Right hindlimb (tissue), 1 donor: ENCODE results near the gene SLC1A3.
A peak's percentile ranks its signal among the peaks of the same experiment; 100 is the strongest.

Experiments used
- DNase-seq: peaks from one replicate; pipeline ENCODE4 v3.0.0-alpha.2; 2018

Gene SLC1A3

DNA sequence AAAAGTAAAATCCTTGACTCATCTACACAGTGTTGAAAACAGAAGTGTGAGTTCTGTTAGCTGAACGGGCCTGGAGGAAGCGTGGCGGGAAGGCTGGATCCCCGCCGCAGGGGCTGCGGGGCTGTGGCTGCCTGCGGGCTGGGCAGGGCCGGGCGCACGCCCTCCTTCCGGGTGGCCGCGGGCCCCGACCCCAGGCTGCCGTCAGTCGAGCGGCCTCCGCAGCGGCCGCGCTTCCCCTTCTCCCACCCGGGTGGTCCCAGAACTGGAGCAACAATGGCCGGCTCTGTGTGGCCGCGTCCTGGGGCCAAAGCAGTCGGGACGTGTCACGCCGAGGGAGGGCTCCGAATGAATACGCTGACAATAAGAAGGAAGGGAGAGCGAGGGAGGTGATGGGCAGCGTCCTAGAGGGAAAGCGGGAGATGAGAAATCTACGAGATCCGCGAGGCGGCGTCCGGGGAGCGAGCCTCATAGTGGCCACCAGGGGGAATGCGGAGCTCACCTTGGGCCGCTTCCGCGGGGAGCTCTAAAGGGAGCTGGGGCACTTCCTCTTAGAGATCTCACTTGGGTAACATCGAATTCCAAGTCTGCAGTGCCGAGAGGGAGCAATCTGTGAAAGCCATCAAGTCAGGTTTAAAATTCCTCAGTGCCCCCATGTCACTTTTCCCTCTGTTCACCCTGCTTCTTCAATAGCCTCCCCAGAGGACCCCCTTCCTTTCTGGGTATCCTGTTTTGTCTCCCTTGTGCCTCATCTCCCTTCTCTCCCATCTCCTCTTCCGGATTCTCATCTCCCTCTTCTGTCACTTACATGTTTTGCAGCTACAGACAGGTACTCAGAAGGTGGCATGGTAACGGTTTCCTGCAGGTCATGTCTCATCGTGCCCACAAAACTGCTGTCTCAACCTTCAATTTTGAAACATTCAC is 83.9 kb downstream of the SLC1A3 start:
- DNase-seq, result peak; percentile 82

DNA sequence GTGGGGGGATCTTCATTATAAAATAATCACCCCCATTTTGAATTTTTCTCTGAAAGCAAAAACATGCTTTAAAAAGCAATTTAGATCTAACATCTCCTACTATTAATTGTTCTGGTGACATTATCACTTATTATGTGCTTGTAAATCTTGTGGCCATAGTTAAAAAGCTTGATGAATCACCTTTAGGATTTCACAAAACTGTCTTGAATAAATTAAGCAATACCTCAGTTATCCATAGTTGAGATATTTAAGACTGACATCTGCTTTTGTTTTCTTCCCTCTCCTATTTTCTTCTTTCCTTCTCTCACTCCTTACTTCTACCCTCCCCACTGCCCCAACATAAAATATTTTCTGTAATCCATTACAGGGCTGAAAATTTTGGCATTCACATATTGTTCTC is 84.8 kb downstream of the SLC1A3 start:
- DNase-seq, result no peak

DNA sequence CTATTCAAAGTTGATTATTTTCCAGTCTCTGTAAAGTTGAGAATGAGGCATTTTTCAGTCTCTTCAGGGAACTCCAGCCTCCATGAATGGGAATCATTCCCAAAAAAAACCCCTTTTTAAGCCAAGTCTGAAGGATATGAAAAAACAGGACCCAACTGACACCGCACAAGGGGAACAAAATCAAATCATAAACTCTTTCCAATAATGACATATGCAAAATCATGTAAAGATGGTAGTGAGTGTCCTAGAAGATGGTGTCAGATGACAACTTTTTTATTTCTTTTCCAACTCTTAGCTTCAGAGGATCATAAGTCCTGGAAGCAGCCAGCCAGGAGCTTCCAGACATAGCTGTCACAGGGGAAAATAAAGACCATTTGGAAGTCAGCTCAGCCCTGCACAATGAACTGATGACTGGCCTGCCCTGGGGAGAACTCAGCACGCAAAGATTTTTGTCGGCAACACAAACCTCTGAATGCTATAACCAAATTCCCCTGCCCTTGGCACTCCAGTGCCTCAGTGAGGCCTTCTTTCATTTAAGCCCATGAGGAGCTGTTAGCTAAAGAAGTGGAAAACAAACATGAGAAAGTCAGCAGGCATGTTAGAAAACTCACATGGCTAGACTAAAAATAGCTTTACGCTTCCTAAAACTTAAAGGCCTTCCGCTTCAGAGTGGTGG is 85.4 kb downstream of the SLC1A3 start:
- DNase-seq, result peak; percentile 85

DNA sequence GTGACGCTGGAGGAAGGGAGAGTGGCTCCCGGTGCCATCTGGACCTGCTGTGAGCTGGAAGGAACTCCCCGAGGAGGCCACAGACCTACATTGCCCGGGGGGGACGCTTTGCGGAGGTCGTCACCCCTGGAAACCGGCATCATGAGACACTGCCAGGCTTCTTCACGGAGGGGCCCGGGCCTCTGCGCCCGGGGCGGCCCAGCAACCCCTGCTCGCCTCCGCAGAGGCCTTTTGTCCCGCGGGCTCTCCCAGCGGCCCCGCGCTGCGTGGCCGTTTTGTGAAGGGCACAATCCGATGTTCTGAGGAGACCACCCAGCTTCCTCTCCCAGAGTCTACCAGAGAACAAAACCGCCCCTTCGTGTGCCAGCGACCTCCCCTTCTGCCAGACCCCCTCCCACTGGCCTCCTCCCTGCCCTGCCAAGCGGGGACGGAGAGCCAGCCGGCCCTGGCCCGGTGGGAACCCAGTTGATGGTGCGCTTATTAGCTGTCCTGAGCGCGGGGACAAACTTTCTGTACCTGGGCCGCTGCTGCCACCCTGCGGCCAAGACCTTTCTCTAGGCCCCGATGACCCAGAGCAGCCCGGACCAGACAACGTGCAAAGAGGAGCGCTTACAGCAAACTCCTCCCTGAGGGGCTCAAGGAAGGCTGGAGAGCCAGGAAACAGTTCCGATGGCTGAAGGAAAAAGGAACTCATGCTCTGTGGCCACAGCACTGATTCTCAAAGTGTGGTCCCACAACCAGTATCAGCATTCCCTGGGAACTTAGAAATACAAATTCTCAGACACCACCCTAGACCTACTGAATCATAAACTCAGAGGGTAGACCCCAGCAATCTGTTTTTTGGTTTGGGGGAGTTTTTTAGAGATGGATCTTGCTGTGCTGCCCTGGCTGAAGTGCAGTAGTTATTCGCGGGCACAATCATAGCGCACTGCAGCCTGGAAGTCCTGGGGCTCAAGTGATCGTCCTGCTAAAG is 86.7 kb downstream of the SLC1A3 start:
- DNase-seq, result peak; percentile 90

DNA sequence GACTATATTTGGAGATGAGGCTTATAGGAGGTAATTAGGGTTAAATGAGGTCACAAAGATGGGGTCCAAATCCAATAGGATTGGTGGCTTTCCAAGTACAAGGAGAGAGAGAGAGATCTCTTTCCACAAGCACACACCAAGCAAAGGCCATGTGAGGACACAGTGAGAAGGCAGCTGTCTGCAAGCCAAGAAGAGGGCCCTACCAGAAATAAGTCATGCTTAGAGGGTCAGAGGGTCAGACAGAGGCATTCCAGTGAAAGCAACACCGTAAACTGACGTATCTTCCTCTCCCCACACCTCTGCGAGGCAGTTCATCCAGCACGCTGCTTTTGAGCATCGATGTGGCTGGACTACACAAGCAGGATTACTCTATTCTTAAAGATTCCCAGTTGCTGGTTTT is 87.9 kb downstream of the SLC1A3 start:
- no peak for DNase-seq

DNA sequence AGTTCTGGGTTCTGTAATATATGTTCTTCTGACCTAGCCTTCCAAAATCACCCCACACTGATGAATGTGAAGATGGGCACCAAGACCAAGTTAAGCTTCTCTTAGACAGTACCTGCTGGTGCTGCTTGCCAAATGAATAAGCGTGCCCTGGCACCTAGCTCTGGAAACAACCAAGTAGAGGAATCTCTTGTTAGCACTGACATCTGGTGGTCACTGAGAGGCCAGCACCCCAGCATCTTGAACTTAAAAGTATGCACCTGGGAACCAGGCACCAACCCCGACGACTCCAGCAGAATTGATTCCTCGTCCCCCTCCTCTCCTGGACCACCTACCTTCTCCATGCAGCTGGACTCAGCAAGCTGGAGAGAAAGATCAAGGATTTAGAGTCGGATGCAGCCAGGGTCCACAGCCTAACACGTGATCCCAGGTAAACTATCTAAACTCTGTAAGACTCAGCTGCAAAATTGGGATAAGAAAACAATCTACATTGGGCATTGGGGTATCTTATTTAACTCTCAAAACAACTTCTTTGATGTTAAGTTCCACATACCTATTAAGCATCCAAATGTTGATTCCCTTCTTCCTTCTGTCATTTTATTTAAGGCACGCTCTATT is 89.8 kb downstream of the SLC1A3 start:
- DNase-seq, result peak; percentile 56

DNA sequence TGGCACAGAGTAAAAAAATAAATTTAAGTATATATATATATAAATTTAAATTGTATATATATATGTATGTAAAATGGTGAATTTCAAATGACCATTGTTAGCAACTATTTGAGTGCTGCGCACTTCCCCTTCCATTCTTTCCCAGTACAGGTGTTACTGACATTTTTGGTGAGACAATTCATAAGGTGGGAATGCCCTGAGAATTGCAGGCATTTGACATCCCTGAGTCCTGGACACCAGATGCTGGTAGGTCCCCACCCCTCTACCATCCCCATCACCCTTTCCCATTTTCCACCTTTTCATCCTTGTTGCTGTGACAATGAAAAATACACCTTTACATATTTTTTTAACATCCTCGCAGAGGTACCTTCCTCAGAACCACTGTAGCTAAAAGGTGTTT is 91.6 kb downstream of the SLC1A3 start:
- DNase-seq, result no peak

DNA sequence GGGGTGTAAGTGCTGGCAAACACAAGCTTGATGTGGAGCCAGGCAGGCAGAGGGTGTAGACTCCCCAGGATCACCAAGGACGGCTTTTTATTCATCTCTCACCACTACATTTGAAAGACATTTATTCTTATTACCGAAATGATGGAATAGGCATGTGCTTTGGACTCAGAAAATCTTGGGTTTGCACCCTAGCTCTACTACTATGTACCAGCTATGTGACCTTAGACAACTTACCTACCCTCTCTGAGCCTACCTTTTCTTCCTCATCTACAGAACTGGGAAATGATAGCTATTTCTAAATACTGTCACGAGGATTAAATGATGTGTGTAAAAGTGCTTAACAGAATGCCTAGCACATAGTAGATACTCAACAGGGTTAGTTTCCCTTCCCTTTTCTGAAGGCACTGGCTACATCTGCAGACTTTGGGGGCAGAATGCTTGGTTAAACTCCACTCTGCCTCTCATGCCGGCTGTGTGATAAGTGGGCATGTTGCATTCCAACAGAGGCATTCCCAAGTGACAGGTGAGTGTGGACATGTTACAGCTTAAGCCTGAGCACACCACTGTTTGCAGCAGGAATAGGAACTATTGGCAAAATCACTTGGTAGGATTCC is 94.8 kb downstream of the SLC1A3 start:
- no peak for DNase-seq

DNA sequence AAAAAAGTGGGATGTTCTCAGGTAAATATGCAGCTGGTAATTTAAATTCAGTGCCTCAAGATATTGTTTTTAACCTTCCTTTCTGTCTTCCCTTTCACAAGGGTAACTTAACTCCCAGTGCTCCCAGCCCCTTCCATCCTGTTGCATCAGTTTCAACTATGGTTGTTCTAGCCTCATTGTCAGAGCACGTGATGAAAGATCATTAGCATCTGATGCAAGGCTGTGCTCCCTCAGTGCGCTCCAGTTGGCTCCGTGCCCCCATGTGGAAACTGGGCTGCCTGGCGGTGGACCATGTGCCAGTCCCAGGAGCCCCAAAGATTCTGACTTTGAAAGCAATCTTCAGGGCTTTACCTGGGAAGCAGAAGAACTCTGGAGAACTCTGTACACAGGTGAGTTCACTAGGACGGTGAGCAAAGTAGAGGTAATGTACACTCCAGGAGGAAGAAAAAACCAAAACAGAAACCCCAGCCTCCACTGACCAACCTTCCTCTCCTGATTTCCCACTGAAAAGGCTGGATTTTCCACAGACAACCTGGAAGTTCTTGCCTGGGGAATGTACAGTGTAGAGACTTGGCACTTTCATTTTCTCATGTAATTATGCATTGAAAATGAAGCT is 96.9 kb downstream of the SLC1A3 start:
- no peak for DNase-seq

DNA sequence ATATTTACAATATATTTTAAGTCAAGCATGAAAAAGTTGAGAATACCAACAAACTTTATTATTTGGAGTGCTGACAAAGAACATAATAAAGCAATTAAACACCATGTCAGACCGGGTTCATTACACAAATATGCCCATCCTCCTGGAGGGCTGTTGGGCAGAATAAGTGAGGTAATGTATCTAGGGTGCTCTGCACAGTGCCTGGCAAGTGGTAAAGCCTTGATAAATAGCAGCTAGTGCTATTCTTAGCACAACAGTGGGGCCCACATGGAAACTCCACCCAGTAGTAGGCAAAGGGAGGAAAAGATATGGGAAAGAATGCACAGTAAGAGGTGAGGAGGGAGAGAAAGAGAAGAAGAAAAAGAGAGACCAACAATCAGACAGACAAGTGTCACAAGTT is 97.7 kb downstream of the SLC1A3 start:
- DNase-seq, result no peak

DNA sequence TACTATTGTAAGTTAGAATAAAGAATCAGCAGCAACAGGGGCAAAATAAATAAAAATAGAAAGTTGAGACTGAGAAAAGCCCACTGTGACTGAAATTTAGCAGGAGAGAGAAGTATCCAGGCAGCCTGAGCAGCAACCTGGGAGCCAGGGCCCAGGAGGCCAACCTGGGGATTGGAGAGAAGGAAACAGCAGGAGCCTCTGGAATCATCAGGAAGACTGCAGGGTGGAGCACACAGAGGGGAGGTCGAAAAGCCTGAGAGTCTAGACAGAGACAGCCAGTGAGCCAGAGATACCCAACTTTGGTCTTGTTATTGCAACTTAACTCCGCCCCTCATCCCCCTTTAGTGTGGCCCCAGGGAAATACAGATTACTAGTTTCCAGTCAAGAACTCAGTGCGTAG is 98.6 kb downstream of the SLC1A3 start:
- DNase-seq, result no peak

DNA sequence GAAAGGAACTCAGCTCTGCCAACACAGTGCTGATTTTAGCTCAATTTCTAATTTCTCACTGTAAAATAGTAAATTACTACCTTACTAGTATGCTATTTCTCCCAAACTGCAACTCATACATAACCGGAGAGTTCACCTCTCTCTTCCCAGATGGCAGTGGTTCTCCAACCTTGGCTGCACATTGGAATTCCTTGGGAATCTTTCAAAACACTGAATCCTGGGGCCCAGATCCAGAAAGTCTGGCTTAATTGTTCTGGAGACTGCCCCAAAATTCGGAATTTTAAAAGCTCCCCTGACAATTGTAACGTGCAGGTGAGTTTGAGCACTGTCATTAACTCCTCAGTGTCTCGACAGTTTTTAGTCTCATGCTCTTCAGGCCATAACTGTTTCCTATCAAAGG is 100.3 kb downstream of the SLC1A3 start:
- peak; percentile 46 for DNase-seq

DNA sequence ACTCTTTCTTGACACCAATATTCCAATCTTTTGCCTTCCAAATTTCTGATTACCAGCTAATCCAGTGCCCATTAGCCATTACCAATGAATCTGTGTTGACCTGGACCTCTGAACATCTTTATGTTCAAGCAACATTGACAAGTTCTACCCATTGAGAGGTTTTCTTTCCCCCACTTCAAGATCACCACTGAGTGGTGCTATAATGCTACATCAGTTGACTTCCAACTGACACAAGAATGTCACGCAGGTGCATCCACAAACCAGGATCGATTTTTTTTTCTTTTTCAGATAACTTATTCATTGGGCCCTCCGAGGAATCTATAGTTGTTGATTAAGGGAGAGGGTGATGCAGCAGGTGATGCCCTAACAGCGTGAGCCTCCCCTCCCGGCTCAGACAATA is 102.6 kb downstream of the SLC1A3 start:
- no peak for DNase-seq

DNA sequence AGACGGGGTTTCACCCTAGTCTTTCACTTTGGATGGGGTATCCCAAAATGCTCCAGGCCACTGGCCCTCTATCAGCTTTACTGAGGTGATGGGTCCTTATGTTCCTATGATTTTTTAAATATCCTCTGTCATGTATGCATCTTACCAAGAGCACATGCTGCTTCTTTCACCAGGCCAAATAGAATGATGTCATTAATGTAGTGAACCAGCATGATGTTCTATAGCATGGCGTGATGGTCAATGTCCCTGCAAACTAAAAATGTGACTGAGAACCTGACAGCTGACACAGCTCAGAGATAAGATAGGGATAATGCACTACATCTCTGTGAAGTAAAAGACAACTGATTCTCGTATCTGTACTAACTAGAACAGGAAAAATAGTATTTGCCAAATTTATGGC is 103.6 kb downstream of the SLC1A3 start:
- DNase-seq, result no peak

DNA sequence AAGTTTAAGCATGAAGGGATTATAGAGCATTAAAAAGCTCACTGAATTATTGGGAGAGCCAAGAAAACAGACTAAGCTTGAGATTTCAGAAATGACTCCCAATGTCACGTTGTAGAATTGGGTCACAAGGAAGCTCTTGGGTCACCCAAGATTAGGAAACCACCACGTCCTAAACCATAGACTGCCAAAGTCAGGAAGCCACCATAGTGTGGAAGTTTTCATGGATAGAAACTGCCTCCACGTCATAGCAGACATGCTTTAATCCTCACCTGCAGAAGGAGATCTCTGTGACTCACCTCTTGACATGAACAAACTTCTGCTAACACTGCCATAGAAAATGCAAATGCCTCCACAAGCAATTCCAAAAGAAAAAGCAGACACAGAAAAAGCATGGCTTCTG is 106.3 kb downstream of the SLC1A3 start:
- DNase-seq, result no peak

DNA sequence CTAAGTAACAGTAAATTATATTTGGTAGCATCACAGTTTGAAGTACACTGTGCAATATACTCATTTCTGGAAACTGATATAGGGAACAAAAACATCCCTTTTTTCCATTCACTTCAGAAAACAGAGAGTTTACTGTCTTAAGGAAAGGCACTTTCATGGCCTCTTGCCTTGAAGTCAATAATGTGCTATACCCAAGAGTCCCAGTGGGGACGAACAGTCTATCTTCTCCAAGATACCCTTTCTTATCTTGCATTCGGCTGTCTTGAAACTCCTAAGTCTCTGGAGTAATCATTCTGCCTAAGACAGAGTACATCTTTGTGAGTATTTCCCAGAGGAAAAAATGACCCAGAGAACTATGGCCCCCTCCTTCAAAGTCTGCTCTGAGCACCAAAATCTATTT is 107.1 kb downstream of the SLC1A3 start:
- no peak for DNase-seq

DNA sequence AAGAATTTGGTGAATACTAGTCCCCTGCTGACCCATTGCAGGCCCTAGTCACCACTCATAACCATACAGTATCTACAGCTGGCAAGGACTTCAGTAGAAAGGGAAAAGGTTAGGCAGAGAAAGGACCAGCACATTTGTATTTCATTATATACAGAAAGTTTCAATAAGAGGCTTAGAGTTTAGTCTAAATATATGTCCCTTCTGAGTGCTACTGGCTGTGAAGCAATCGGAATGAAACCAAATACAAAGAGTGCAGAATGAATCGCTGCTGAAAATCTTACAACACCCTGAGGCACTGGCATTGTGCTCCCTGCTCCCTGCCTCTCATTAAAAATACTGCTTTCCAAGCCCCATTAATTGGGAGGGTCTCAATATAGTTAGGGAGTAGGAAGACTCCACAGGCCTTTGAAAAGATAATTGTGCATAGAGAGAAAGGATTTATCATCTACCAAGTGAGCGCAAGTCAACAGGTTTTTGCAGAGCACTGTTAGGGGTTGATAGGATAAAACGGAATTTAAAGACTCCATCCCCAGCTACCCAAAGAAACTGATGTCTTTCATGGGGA is 110.8 kb downstream of the SLC1A3 start:
- no peak for DNase-seq

DNA sequence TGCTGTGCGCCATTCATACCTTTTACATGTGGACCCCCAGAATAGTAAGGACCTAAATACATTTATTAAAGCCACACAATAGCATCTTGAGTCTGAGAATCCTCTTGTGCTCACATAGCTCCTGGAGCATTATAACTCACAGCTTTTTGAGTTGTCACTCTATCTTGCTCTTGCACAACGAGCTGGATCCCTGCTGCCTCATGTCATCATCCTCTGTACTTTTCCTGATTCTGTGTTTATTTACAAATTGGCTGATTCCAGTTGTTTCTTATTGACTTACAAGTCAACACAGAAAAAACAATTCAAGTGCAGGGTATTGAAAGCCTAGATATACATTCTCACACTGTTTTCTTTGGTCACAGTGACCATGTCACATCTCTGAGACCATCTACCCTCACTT is 112.9 kb downstream of the SLC1A3 start:
- DNase-seq, result no peak

DNA sequence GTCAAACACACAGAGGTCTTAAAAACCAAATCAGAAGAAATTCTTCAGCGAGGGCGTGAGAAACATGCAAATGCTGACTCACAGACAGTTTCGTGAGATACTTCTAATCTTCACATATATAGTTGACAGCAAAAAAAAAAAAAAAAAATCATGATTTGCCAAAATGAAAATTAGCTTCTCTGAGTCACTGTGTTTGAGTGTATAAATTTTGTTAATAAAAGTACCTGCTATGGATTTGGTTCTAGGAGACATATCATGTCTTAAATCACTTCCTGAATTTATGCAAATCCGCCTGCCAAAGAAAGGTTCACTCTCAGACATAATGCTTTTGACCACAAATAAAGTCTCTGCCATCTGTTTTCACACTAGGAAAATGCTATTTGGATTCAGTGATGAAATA is 114.3 kb downstream of the SLC1A3 start:
- no peak for DNase-seq

DNA sequence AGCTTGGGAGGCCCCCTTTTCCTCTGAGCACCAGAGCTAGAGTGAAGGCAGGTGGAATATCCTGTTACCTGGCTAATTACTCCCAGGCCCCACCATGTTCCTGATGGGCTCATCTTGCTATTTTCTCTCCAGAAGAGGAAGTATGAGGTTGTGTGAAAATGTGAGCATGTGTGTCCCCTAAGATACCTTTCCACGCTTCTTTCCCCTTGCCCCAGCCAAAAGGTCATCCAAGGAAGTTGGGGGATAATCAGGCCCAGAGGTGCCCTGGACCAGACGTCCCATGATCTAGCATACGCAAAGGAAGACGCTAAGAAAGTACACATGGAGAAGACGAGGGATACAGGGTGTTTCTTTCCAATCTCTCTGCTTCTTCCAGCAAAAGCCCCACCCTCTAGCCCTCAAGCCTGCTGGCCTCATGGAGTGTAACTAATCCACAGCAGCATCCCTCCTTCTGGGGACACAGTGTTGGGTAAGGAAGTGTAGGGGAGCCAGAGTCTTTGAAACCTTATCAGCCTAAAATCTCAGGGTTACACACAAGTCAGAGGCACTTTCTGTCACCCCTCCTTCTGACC is 115.3 kb downstream of the SLC1A3 start:
- no peak for DNase-seq

DNA sequence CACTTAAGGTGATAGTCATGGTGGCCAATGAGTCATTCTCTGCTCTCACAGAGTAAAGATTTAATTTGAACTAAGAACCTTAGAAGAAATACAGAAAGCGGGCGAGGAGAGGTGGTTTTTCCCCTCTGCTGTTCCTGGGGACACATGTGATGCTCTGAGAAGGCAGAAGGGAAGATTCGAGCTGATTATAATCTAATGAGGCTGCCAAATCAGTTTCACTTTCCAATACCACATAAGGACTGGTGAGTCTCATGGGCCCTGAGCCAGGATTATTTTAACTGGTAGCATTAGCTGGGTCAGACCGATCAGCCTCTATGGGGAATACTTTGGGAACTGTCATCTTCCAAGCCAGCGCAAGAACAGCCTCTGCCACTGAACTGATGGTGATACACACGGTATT is 116.5 kb downstream of the SLC1A3 start:
- no peak for DNase-seq
